Natural killer cell (primary cell): ENCODE measurements around the gene AXIN2. TPM values are rescaled to one million over a fixed set of nuclear protein-coding genes. Genes with fewer than 3 reads are reported as not detected.
A peak's percentile ranks its signal among the peaks of the same experiment; 100 is the strongest.

Experiments
- ATAC-seq, 3 donors: fragments of 150-1000 bp in 2 of 3; fragments of 200-7000 bp in 1 of 3; cut with Tn5 transposase; 1 replicate in 1 of 3; 2 replicates in 2 of 3; pipeline ENCODE4 v1.10.0; 2021; ENCODE audit warnings: mild to moderate bottlenecking in 2 of 3, moderate library complexity in 2 of 3
- DNase-seq, 2 donors: peaks; one replicate each; pipeline versions ENCODE4 v3.0.0 to v3.0.0-alpha.2; 2013 to 2021; ENCODE audit warnings: mixed read lengths in 1 of 2
- H3K27ac ChIP-seq: one replicate; pipeline ENCODE4 v1.5.1; 2013; ENCODE audit warnings: mild to moderate bottlenecking, low read length
- H3K27me3 ChIP-seq: one replicate; pipeline ENCODE4 v1.6.1; 2013; ENCODE audit warnings: low read length; ENCODE audit not compliant: control insufficient read depth, insufficient read depth
- H3K36me3 ChIP-seq: one replicate; pipeline ENCODE4 v1.6.1; 2013; ENCODE audit warnings: low read length; ENCODE audit not compliant: control insufficient read depth, insufficient read depth
- H3K4me1 ChIP-seq: one replicate; pipeline ENCODE4 v1.6.1; 2013; ENCODE audit warnings: low read length; ENCODE audit not compliant: control insufficient read depth, insufficient read depth
- H3K4me3 ChIP-seq: one replicate; pipeline ENCODE4 v1.5.1; 2013; ENCODE audit warnings: low read length
- H3K9me3 ChIP-seq: one replicate; pipeline ENCODE4 v1.6.1; 2013; ENCODE audit warnings: low read length; ENCODE audit not compliant: control insufficient read depth, insufficient read depth
- H3K27ac Mint-ChIP-seq, 2 donors: one replicate each; pipeline ENCODE4 v1.8.0; 2022; ENCODE audit warnings: mild to moderate bottlenecking in 2 of 2, mixed read lengths in 2 of 2, moderate library complexity in 1 of 2
- H3K27me3 Mint-ChIP-seq, 2 donors: one replicate each; pipeline ENCODE4 v1.8.0; 2022; ENCODE audit warnings: low read depth in 2 of 2, mixed read lengths in 2 of 2
- H3K36me3 Mint-ChIP-seq: one replicate; pipeline ENCODE4 v1.8.0; 2022; ENCODE audit warnings: mixed read lengths
- H3K4me1 Mint-ChIP-seq, 2 donors: one replicate each; pipeline ENCODE4 v1.8.0; 2022; ENCODE audit warnings: mixed read lengths in 2 of 2
- H3K4me3 Mint-ChIP-seq: one replicate; pipeline ENCODE4 v1.8.0; 2022; ENCODE audit warnings: mild to moderate bottlenecking, moderate library complexity, mixed read lengths
- H3K9me3 Mint-ChIP-seq, 2 donors: one replicate each; pipeline ENCODE4 v1.8.0; 2022; ENCODE audit warnings: mixed read lengths in 2 of 2
- CTCF ChIP-seq: fragments of 200-600 bp; IDR thresholded peaks from one replicate; pipeline ENCODE4 v1.8.0; 2022; ENCODE audit warnings: antibody characterized with exemption
- WGBS: methylation state at CpG from one replicate; pipeline ENCODE4 v1.1.7; 2013; ENCODE audit warnings: missing lambda C conversion rate; ENCODE audit not compliant: insufficient coverage; 5-methylcytosine and 5-hydroxymethylcytosine counted together
- intact Hi-C: fragments of 100-400 bp; cut with micrococcal nuclease; formaldehyde crosslinking; loops from one replicate; pipeline ENCODE4 v1.14.2; 2022
- total RNA-seq, 4 donors: library from RNA; stranded (reverse); fragments of 120-200 nt in 1 of 4; gene quantifications; one replicate each; pipeline versions ENCODE4 v1.2.3 to v1.2.4, GENCODE V29; 2013 to 2022

AXIN2 gene
- total RNA-seq, 3 donors from 2014 or later (not counting 1 experiment from before 2014, with no cell fraction given), result 1.3 to 4.1 (median 1.7) TPM

GRCh38 chr17:65537845-65538674 lies 23.4 kb downstream of the AXIN2 start:
- intact Hi-C loops, result no loop called here
- no peak for TF ChIP-seq CTCF
- Histone ChIP-seq H3K36me3 (no peaks in the 10 kb centered on the region), H3K27me3 (no peaks in the 10 kb centered on the region), H3K27ac (no peak overlapping the region), H3K4me3 (no peak overlapping the region), H3K4me1 (no peaks in the 10 kb centered on the region), H3K9me3 (no peaks in the 10 kb centered on the region)
- no peaks in the 10 kb centered on the region for H3K9me3 Mint-ChIP-seq
- ATAC-seq (no peak), DNase-seq (peak in 1 of 2 donors; percentile 72)
- no peaks in the 10 kb centered on the region for H3K36me3 Mint-ChIP-seq
- WGBS, result 93% methylated on average over 50 of the region's 50 CpGs
- peaks cover 0 to 2% of the 10 kb centered on the region in 2 donors for H3K27me3 Mint-ChIP-seq
- H3K4me3 Mint-ChIP-seq, result no peak overlapping the region
- no peaks in the 10 kb centered on the region for H3K4me1 Mint-ChIP-seq
- no peak overlapping the region for H3K27ac Mint-ChIP-seq

GRCh38 chr17:65537343-65537844 lies 24.1 kb downstream of the AXIN2 start:
- no peaks in the 10 kb centered on the region for H3K36me3 ChIP-seq
- Mint-ChIP-seq H3K4me3 (no peak overlapping the region), H3K27me3 (peaks cover 0 to 2% of the 10 kb centered on the region in 2 donors), H3K27ac (no peak overlapping the region), H3K4me1 (no peaks in the 10 kb centered on the region), H3K9me3 (no peaks in the 10 kb centered on the region), H3K36me3 (no peaks in the 10 kb centered on the region)
- no peaks in the 10 kb centered on the region for H3K27me3 ChIP-seq
- WGBS, result 97% methylated on average over 35 of the region's 35 CpGs
- no peak overlapping the region for H3K27ac ChIP-seq
- ATAC-seq, result no peak
- TF ChIP-seq CTCF, result no peak
- no peak overlapping the region for H3K4me3 ChIP-seq
- intact Hi-C loops, result no loop called here
- DNase-seq, result no peak
- no peaks in the 10 kb centered on the region for H3K4me1 ChIP-seq
- no peaks in the 10 kb centered on the region for H3K9me3 ChIP-seq

- TF ChIP-seq CTCF, result no peak
- H3K9me3 ChIP-seq, result no peaks in the 10 kb centered on the region
- DNase-seq (no peak), ATAC-seq (no peak)
- no peak overlapping the region for H3K27ac Mint-ChIP-seq
- 95% methylated on average over 35 of the region's 35 CpGs for WGBS
- H3K4me3 Mint-ChIP-seq, result no peak overlapping the region
- no peaks in the 10 kb centered on the region for H3K4me1 ChIP-seq
- intact Hi-C loops, result no loop called here
- no peaks in the 10 kb centered on the region for H3K27me3 Mint-ChIP-seq
- no peak overlapping the region for H3K4me3 ChIP-seq
- H3K36me3 ChIP-seq, result no peaks in the 10 kb centered on the region
- no peaks in the 10 kb centered on the region for H3K9me3 Mint-ChIP-seq
- H3K27me3 ChIP-seq, result no peaks in the 10 kb centered on the region
- no peak overlapping the region for H3K27ac ChIP-seq
- no peaks in the 10 kb centered on the region for H3K4me1 Mint-ChIP-seq
- H3K36me3 Mint-ChIP-seq, result no peaks in the 10 kb centered on the region
Observed at GRCh38 chr17:65536573-65537342, 24.7 kb downstream of the AXIN2 start.
